H1 (cell line): ENCODE data around the gene ALK.

Experiments
- CEBPB ChIP-seq: IDR thresholded peaks from 2 replicates; pipeline ENCODE4 v1.6.1; 2012; ENCODE audit warnings: low read depth, low read length
- CTCF ChIP-seq, 3 experiments: IDR thresholded peaks; 1 replicate in 2 of 3; 2 replicates in 1 of 3; pipeline versions ENCODE4 v1.5.1 to v1.6.1; 2011; ENCODE audit warnings: low read length in 3 of 3, mild to moderate bottlenecking in 3 of 3, inconsistent platforms in 2 of 3, low read depth in 1 of 3, moderate library complexity in 1 of 3; ENCODE audit not compliant: insufficient read depth in 1 of 3; ENCODE audit errors: control extremely low read depth in 1 of 3
- MAX ChIP-seq: IDR thresholded peaks from 2 replicates; pipeline ENCODE4 v1.6.1; 2012; ENCODE audit warnings: inconsistent platforms
- POLR2A ChIP-seq, 2 experiments: IDR thresholded peaks; 1 replicate in 1 of 2; 2 replicates in 1 of 2; pipeline ENCODE4 v1.6.1; 2011; ENCODE audit warnings: low read depth in 2 of 2, low read length in 2 of 2, mild to moderate bottlenecking in 2 of 2; ENCODE audit errors: control extremely low read depth in 1 of 2
- POLR2AphosphoS5 ChIP-seq: IDR thresholded peaks from 2 replicates; pipeline ENCODE4 v1.6.1; 2011; ENCODE audit warnings: low read depth, low read length
- SP1 ChIP-seq: IDR thresholded peaks from 2 replicates; pipeline ENCODE4 v1.6.1; 2011; ENCODE audit warnings: low read depth, low read length
- SRF ChIP-seq: IDR thresholded peaks from 2 replicates; pipeline ENCODE4 v1.6.1; 2011; ENCODE audit warnings: mild to moderate bottlenecking, low read depth, low read length, moderate library complexity
- TAF1 ChIP-seq: IDR thresholded peaks from 2 replicates; pipeline ENCODE4 v1.6.1; 2011; ENCODE audit warnings: mild to moderate bottlenecking, low read depth, low read length
- TBP ChIP-seq: IDR thresholded peaks from 2 replicates; pipeline ENCODE4 v1.6.1; 2011; ENCODE audit warnings: low read depth, low read length, improper control_type of control experiment
- TEAD4 ChIP-seq: IDR thresholded peaks from 2 replicates; pipeline ENCODE4 v1.6.1; 2012; ENCODE audit warnings: low read depth, low read length, inconsistent platforms, mixed read lengths
- ZNF274 ChIP-seq: IDR thresholded peaks from 2 replicates; pipeline ENCODE4 v1.7.0; 2012; ENCODE audit warnings: low read length, borderline replicate concordance; ENCODE audit errors: extremely low read depth

GRCh38 chr2:29392774-29393173, 528.6 kb downstream of the ALK start:
- TF ChIP-seq CTCF (IDR thresholded peaks at IDR 0.05; ENCODE audit: control extremely low read depth in 1 of 3, insufficient read depth in 1 of 3, low read depth in 1 of 3, low read length in 3 of 3) = no peak
- no peak for TF ChIP-seq SP1
- TF ChIP-seq POLR2A (IDR thresholded peaks at IDR 0.05; ENCODE audit: control extremely low read depth in 1 of 2, low read depth in 2 of 2, low read length in 2 of 2) = no peak
- no peak for TF ChIP-seq POLR2AphosphoS5
- TF ChIP-seq ZNF274 = no peak
- no peak for TF ChIP-seq TAF1
- TF ChIP-seq TEAD4 = no peak
- no peak for TF ChIP-seq TBP
- TF ChIP-seq MAX = no peak
- TF ChIP-seq CEBPB = no peak
- no peak for TF ChIP-seq SRF
